Cerebellar cortex (tissue), 1 donor: ENCODE results near the gene COL24A1.
"Not testable (repeated sequence)": the region's sequence is repeated elsewhere in the genome, so short reads cannot be mapped to it uniquely, and the experiment has no call there.

Source experiments
- DNase-seq: peaks from one replicate; pipeline ENCODE4 v3.0.0-alpha.2; 2015; ENCODE audit warnings: low spot score

The COL24A1 gene

DNA sequence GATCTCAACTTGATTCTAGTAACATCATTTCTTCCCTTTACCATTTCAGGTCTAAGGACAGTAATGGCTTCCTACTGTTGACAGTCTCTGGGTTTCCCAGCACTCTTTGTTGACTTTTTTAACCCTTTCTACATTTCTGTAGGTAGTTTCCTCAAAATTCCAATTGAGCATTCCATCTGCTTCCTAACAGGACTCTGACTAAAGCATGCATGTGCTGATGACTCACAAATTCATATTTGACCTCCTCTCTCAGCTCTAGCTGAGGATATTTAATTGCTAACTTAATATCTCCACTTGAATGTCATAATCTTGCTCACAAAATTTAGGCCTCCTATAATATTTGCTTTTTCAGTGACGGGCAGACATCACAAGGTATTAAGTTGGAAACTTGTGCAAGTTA is 355.1 kb downstream of the COL24A1 start:
- DNase-seq, result no peak

DNA sequence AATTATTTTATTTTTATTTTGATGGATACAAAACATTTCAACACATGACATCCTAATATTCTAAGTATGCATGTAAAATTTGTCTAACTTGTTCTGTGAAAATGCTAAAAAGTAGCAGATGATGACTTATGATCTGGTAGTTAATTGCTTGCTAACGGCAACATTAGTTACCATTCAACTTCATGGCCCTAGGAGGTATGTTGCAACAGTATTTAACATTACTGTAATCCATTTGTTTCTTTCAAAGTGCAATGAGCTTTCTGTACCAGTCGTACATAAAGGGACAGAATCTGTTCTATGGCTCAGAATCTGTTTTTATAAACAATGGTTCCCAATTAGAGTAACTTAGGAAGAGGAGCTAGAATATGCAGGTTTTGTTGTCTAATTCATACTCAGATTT is 356.8 kb downstream of the COL24A1 start:
- no peak for DNase-seq

DNA sequence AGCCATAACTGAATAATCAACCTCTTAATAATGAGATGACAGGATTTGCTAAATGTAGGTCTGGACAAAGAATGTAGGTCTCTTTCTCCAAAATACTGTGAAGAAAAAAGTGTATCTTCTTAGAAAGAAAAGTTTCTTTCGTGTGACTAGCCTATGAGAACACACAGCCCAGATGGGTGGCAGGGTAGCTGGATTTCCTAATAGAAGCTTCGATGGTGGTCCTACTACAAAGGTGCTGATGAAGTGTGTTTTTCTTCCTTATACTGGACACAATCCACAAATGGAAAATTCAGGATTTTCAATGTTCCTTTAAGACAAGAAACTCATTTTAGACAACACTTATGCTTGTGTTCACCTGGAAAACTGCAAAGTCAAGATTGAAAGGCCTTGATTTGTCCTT is 358.2 kb downstream of the COL24A1 start:
- DNase-seq, result no peak

DNA sequence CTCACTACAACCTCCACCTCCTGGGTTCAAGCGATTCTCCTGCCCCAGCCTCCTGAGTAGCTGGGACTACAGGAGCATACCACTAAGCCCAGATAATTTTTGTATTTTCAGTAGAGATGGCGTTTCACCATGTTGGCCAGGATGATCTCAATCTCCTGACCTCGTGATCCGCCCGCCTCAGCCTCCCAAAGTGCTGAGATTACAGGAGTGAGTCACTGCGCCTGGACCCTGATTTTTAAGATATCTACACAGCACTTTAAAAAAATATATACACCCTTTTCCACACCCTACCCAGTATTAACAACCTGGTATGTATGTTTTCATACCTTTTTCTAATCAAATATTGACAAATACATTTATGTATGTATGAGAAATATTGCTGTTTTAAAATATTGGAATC is 379.6 kb downstream of the COL24A1 start:
- not testable (repeated sequence) for DNase-seq

DNA sequence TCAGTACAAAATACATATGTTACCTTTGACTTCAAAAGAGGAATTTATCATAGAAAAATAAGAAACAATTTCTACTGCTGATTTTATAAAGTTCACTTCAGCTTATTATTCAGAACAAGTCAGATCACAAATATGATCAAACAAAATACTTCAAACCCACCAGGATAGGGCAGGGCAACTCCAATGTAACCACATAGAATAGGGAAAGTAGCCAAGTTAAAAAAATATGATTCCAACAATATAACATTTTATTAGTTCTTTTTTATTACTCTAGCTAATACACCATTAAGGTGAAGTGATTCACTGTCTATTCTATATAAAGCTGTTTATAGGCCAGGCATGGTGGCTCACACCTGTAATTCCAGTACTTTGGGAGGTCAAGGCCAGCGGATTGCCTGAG is 393.8 kb downstream of the COL24A1 start:
- no peak for DNase-seq

DNA sequence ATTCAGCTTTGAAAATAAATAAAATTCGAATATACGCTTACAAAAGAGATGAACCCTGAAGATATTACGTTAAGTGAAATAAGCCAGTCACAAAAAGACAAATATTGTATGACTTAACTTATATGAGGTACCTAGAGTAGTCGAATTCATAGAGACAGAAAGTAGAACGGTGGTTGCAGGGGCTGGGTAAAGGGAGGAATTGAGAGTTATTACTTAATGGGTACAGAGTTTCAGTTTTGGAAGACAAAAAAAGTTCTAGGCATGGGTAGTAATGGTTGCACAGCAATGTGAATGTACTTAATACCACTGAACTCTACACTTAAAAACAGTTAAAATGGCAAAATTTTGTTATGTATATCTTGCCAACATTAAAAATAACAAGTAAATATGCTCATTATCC is 399.7 kb downstream of the COL24A1 start:
- DNase-seq, result no peak

DNA sequence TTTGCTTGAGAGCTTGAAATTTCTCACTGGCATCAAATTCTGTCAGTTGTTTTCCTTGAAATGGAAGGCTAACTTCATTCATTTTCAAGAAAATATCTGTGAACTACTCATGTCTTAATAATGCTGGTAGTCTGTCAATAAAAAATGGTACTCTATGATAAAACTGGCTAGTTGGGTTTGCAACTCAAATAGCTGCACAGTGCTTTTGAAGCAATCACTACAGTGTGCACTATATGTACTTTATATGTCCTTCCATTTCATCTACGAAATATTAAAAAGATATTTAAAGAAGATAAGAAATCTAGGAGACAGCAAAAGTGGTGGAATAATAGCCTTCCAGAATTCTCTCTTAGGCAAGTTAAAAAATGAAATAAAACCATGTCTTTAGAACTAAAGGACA is 408.5 kb downstream of the COL24A1 start:
- no peak for DNase-seq

DNA sequence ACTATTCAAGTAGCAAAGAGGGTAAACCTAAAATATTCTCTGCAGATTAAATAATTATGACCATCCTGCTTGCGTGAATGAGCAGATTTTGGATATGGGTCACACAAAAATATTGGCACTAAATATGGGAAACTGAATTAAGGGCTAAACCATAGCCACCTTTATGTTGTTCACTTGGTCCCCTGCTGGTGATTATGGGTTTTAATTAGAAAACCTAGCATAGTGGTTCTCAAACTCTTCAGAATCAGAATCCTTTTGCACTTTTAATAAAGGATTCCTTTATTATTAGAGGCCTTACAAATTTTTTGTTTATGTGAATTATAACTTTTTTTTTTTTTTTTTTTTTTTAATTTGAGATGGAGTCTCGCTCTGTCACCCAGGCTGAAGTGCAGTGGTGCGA is 409.8 kb downstream of the COL24A1 start:
- DNase-seq, result no peak

DNA sequence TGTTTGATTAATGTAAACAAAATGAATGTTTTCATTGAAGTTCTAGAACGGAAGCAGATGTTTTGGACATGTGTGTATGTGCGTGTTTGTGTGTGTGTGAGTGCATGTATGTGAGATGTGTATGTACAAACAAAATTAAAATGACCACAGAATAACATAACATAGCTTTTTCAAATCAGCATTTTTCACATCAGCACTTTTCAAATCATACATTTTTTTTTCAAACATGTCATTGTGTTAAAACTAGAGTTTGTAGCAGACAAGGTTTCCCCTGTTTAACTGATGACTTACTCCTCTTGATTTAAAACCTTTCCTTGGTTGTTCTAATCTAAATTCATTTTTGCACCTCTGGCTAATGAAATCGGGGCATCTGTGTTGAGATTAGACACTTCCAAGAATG is 412.8 kb downstream of the COL24A1 start:
- no peak for DNase-seq

DNA sequence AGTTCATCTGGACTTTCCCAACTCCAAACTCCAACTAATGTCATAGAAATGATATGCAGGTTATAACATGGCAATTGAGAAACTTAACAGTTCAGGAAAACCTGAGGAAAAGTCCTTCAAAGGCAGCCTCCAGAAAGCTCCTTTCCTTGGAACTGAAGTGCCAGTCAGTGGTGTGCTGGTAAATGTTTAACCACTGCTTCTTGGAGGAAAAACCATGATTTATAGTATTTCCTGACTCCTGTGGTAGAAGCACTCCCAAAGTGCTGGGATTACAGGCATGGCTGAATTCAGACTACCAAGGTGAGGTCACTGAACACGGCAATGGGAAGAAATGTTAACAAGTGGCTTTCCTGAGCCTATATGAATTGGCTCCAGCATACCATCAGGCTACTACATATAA is 421.6 kb downstream of the COL24A1 start:
- DNase-seq, result no peak

DNA sequence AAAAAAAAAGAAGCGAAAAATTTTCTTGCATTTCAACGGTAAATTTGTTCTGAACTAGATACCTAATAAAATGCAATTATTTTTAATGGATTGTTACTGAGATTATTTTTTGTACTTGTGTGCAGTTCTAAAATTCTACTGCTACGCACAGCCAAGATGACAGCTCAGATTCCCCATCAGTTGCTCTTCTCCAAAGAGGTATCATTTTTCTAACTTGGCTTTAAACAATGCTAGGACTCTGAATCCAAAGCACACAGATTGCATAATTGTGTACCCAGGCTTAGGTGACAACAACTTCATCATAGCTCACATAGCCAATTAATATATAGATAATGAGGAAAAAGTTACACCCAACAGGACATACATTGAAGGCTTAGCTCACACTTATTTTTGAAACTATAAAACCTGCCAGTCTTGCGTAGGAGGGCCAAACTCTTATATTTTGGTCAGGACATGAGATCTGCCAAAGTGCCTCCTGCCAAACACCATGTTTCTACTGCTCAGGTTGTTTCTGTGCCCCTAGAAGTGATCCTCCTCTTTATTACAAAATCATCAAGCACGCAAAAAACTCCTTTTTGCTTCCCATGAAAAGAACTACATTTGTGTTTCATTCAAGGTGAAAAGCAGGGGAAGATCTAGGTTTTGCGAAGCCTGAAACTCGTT is 437.8 kb downstream of the COL24A1 start:
- DNase-seq, result no peak

DNA sequence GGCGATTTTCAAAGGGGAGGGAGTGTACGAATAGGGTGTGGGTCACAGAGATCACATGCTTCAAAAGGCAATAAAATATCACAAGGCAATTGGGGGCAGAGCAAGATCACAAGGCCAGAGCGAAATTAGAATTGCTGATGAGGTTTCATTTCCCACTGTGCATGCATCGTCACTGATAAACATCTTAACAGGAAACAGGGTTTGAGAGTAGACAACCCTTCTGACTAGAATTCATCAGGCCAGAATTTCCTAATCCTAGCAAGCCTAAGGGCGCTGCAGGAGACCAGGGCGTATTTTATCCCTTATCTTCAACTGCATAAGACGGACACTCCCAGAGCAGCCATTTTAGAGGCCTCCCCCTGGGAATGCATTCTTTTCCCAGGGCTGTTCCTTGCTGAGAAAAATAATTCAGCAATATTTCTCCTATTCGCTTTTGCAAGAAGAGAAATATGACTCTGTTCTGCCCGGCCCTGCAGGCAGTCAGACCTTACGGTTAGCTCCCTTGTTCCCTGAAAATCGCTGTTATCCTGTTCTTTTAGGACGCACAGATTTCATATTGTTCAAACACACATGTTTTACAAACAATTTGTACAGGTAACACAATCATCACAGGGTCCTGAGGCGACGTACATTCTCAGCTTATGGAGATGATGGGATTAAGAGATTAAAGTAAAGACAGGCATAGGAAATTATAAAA is 442.0 kb downstream of the COL24A1 start:
- not testable (repeated sequence) for DNase-seq

DNA sequence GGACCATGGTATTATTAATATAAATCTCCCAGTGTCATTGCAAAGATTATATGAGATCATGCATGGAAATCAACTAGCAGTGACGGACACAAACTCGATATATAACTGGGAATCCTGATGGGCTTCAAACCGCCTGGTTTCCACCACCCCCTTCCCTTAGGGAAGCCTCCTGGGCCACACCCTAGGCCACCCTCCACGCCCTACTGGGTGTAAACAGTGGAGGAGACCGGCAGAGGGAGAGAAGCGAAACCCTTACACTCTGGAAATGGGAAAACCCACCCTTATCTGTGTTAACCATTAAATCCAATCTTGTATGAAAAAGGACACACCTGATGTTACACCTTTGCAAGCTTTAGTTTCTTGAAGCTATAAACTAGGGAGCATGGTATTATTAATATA is 447.7 kb downstream of the COL24A1 start:
- no peak for DNase-seq

DNA sequence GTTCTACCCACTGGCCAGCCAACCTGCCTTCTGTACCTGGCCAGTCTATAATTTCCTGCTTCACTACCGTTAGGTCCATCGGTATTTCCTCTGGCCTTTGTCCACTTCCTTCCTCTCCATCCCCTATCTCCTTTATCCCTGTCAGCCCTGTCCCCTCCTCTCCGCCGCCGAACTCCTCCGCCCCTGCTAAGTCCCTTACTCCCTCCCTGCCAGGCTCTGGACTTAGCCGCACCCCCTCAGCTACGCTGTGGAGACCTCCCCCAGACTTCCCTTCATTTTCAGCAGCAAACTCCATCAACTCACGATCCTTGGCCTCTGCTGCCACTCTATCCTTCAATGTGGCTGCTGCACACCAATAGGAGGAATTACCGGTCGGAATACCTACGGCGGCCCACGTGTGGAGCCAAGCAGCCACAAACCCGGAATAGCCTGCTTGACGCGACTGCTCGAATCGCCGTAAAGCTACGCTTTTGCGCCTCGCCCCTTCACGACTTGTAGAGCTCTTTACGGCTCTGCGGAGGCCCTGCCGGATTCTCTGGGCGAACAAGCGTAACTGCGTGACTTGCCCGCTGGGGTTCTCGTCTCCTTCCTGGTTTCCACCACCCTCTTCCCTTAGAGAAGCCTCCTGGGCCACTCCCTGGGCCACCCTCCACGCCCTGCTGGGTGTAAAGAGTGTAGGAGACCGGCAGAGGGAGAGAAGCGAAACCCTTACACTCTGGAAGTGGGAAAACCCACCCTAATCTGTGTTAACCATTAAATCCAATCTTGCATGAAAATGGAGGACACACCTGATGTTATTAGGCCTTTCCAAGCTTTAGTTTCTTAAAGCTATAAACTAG is 448.4 kb downstream of the COL24A1 start, which contains the start of gene ZNHIT6:
TSS of gene ZNHIT6 (minus strand) at position 444 of the 839 bp plus-strand sequence. CDS start at position 295, 149 bp downstream.
- DNase-seq, result peak; percentile 96

DNA sequence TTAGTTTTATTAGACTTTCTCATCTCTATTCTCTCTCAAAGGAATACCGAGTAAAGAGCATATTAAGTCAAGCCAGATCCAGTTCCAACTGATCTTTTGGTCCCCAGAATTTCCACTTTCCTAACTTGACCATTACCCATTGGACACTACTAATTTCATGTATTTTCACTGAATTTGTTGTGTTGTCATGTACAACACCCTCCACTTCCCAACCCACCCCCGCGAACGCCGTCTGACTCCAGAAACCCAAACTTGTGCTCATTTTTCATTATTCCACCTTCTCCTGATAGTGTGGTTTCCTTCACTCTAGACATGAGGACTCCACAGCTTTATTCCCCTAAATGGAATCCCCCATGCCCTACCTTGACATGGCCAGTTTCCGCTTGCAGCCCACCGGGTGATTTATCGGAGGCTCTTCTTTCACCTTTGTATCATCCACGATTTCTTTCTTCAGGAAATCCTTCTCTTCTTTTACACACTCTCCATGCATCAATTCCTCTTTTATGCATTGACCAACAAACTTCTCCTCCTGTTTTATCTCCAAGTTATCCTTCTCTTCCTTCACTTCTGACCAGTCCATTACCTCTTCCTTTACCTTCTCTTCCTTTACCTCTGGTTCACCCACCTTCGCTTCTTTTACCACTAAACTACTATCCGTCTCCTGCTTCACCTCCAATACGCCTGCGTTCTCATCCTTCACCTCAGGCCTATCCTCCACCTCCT is 449.1 kb downstream of the COL24A1 start:
- no peak for DNase-seq

DNA sequence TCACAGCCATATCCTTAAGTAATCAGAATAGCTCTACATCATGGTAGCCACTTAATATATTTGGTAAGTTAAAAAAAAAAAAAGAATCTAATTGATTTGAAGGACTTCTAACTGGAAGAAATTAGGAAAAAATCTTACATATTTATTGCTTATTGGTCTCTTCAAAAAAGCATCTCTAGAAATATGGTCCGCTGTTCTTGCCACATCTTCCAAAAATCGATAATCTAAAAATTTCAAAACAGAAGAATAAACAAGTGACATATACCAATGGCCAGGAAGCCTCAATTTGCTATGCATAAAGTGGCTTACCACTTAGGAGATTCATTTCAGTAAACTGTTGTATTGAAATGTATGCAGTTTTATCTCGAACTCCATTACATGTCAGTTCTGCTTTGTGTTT is 450.6 kb downstream of the COL24A1 start:
- DNase-seq, result no peak

DNA sequence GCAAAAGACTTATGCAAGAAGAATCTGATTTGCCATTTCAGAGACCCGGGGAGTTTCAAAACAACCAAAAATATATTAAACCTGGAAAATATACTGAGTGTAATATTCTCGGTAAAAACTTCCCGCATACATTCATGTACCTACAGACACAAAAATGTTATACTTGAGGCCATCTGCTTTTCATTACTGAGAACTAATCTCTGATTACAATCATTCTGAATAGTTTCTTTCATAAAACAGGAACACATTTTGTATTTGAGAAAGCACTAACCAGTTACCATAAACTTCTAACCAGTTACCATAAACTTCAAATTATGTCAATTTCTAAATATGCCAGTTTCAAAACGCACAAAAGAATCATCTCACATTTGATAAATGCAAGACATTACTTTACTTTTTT is 456.1 kb downstream of the COL24A1 start:
- DNase-seq, result no peak

DNA sequence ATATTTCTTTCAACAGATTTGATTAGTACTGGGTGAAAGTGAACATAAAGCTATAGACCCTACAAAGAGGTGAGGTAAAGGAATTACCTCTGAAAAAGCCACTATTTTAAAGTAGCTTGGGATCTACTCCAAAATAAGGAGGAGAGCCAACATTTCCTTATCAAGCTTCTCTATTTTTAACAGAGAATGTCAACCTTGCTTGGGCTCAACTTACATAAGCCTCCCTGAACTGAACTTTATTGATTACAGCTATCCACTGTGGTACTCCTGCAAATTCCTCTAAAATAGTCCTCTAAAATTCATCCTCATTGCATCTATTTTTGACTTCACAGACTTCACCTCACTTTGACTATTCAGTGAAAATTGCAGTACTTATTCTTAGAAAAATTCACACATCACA is 458.7 kb downstream of the COL24A1 start:
- DNase-seq, result no peak

DNA sequence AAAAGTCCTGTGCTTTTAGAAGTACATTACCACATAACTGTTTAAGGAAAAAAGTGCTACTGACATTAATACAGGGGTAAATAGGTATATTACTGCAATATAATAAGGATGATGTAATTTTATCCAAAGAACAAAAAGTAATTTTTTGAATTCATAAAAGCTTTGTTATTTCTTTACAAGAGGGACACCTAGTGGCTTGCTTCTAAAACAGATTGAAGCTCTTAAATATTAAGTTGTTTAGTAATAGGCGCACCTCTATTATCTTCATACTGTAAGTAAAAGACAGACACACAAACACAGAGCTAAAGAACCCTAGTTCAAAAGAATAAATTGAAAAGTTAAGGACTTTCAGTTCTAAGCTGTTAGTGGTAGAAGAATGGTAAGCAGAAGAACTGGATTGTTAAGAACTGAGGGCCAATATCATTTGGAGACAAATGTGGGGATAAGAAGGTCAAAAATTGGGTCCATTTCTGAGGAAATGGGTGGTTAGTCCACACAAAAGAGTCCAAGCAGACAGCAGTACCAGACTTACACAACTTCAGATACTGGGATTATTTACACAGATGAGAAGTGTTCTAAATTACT is 463.8 kb downstream of the COL24A1 start:
- DNase-seq, result peak; percentile 29

DNA sequence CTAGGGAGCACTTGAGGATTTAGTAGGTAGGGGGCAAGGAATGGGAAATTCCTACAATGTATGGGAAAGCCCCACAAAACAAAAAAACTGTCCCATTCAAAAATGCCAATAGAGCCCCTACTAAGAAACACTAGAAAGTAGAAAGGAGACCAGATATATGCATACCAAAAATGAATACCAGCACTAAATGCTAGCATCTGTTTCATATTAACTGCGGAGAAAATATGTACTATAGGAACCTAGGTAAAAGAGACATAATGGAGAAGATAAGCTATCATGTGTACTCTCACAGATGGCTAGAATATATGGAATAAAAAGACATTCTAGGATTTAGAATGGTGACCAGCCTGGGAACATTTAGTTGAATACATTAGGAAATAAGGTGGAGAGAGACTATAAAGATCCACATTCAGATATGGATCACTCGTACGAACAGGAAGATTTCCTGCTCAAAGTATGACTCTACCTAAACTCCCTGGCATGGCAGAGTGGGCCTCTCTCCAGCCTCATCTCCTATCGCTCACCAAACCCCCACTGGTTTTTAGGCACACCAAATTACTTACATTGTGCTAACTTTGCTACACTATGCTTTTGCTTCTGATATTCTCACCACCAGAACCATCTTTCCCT is 466.7 kb downstream of the COL24A1 start:
- no peak for DNase-seq

DNA sequence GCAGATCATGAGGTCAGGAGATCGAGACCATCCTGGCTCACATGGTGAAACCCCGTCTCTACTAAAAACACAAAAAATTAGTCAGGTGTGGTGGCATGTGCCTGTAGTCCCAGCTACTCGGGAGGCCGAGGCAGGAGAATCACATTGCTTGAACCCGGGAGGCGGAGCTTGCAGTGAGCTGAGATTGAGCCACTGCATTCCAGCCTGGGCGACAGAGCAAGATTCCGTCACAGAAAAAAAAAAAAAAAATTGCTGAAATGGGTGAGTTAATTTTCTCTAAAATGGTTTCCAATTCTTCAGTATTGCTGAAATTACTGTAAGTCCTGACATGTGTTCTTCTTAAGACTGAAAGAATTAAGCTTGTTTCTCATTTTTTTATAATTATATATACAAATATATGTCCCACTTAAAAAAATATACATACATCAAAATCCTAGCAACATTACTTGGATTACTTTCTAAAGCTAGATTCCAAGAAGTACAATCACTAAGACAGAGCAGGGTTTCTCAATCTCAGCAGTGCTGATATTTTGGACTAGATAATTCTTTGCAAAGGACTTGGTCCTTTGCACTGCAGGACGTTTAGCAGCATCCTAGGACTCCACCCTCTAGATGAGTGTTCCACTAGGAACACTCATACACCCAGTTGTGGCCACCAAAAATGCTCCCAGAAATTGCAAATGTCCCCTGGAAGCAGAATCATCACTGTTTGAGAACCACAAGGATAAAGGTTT is 473.1 kb downstream of the COL24A1 start:
- no peak for DNase-seq
